ENCODE results near the gene SMCO2.
A peak's percentile ranks its signal among the peaks of the same experiment; 100 is the strongest.

GRCh38 chr12:27521066-27521465 is 74.5 kb downstream of the SMCO2 start:
- no peak for TF ChIP-seq POLR2A (IDR thresholded peaks at IDR 0.05)
- TF ChIP-seq, protein P1, sequence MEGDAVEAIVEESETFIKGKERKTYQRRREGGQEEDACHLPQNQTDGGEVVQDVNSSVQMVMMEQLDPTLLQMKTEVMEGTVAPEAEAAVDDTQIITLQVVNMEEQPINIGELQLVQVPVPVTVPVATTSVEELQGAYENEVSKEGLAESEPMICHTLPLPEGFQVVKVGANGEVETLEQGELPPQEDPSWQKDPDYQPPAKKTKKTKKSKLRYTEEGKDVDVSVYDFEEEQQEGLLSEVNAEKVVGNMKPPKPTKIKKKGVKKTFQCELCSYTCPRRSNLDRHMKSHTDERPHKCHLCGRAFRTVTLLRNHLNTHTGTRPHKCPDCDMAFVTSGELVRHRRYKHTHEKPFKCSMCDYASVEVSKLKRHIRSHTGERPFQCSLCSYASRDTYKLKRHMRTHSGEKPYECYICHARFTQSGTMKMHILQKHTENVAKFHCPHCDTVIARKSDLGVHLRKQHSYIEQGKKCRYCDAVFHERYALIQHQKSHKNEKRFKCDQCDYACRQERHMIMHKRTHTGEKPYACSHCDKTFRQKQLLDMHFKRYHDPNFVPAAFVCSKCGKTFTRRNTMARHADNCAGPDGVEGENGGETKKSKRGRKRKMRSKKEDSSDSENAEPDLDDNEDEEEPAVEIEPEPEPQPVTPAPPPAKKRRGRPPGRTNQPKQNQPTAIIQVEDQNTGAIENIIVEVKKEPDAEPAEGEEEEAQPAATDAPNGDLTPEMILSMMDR (IDR thresholded peaks at IDR 0.05) = no peak
- TF ChIP-seq POLR2AphosphoS5 (IDR thresholded peaks at IDR 0.05) = peak in 1 of 2 donors; percentile 31
- TF ChIP-seq EP300 (IDR thresholded peaks at IDR 0.05) = no peak

Measured in upper lobe of left lung (tissue), 4 donors.